H1 (cell line): ENCODE measurements around the gene NENF. TPM values are rescaled to one million over a fixed set of nuclear protein-coding genes. Genes with fewer than 3 reads are reported as not detected.

Experiments used
- CTCF ChIA-PET: fragments of 300-600 bp; sonication (Branson Sonifier 250); formaldehyde crosslinking; loops from one replicate; lab custom pipeline; 2021; ENCODE audit not compliant: partially characterized antibody; lab: Charles Lee
- POLR2A ChIA-PET: fragments of 300-600 bp; sonication (Branson Sonifier 250); formaldehyde crosslinking; loops from one replicate; lab custom pipeline; 2021; ENCODE audit warnings: inconsistent platforms; ENCODE audit not compliant: partially characterized antibody; lab: Charles Lee
- DNase-seq, 2 experiments: peaks; one replicate each; pipeline versions ENCODE4 v3.0.0 to v3.0.0-alpha.2; 2010 to 2022; ENCODE audit warnings: low spot score in 2 of 2, low read depth in 1 of 2, mixed read lengths in 1 of 2
- FAIRE-seq: peaks from 2 replicates; lab custom pipeline; 2011; peaks lifted over from hg19 to GRCh38; lab: Jason Lieb, UNC
- H2AFZ ChIP-seq: 2 replicates; pipeline ENCODE4 v1.8.1; 2012; ENCODE audit warnings: low read length, inconsistent platforms
- H2AK5ac ChIP-seq: 2 replicates; pipeline ENCODE4 v1.6.1; 2013; ENCODE audit warnings: low read depth, low read length
- H2BK120ac ChIP-seq: replicated peaks from 2 replicates; pipeline ENCODE3; 2013; ENCODE audit warnings: low read depth, low read length, inconsistent platforms
- H2BK12ac ChIP-seq: 2 replicates; pipeline ENCODE4 v1.6.1; 2013; ENCODE audit warnings: low read depth, low read length
- H2BK15ac ChIP-seq: 2 replicates; pipeline ENCODE4 v1.6.1; 2013; ENCODE audit warnings: low read length
- H2BK20ac ChIP-seq: 2 replicates; pipeline ENCODE4 v1.6.1; 2013; ENCODE audit warnings: low read length
- H2BK5ac ChIP-seq: 2 replicates; pipeline ENCODE4 v1.6.1; 2013; ENCODE audit warnings: low read depth, low read length
- H3K14ac ChIP-seq: 2 replicates; pipeline ENCODE4 v1.6.1; 2013; ENCODE audit warnings: inconsistent platforms; ENCODE audit not compliant: insufficient read length
- H3K18ac ChIP-seq: 2 replicates; pipeline ENCODE4 v1.6.1; 2013; ENCODE audit warnings: low read length; ENCODE audit errors: extremely low read depth
- H3K23ac ChIP-seq: 2 replicates; pipeline ENCODE4 v1.6.1; 2013; ENCODE audit warnings: inconsistent platforms; ENCODE audit not compliant: insufficient read length
- H3K23me2 ChIP-seq: 2 replicates; pipeline ENCODE4 v1.6.1; 2013; ENCODE audit warnings: low read depth, low read length
- H3K27ac ChIP-seq: 2 replicates; pipeline ENCODE4 v1.6.1; 2011; ENCODE audit warnings: low read depth, low read length, inconsistent platforms
- H3K27me3 ChIP-seq, 4 experiments: replicated peaks in 1 of 4; 1 replicate in 1 of 4; 2 replicates in 3 of 4; pipeline versions ENCODE4 v1.6.1 to v1.8.1; 2011 to 2013; ENCODE audit warnings: low read length in 3 of 4, mild to moderate bottlenecking in 3 of 4, inconsistent platforms in 2 of 4, mixed read lengths in 2 of 4, moderate library complexity in 1 of 4; ENCODE audit not compliant: control insufficient read depth in 3 of 4, insufficient read depth in 3 of 4; ENCODE audit errors: extremely low read depth in 1 of 4
- H3K36me3 ChIP-seq, 4 experiments: 2 replicates each; pipeline versions ENCODE4 v1.6.1 to v1.8.1; 2011 to 2013; ENCODE audit warnings: mild to moderate bottlenecking in 4 of 4, low read length in 3 of 4, moderate library complexity in 2 of 4, control low read depth in 1 of 4, inconsistent platforms in 1 of 4; ENCODE audit not compliant: insufficient read depth in 4 of 4, control insufficient read depth in 2 of 4
- H3K4ac ChIP-seq: replicated peaks from 2 replicates; pipeline ENCODE3; 2013; ENCODE audit warnings: low read length, low read depth, mixed read lengths, inconsistent platforms; ENCODE audit not compliant: insufficient read length
- H3K4me1 ChIP-seq, 4 experiments: replicated peaks in 1 of 4; 1 replicate in 1 of 4; 2 replicates in 3 of 4; pipeline versions ENCODE4 v1.6.1 to v1.8.1; 2011 to 2013; ENCODE audit warnings: low read length in 3 of 4, inconsistent platforms in 2 of 4, mixed read lengths in 1 of 4; ENCODE audit not compliant: insufficient read depth in 4 of 4, control insufficient read depth in 3 of 4
- H3K4me2 ChIP-seq, 2 experiments: 2 replicates each; pipeline versions ENCODE4 v1.6.1 to v1.8.1; 2011 to 2013; ENCODE audit warnings: low read depth in 2 of 2, low read length in 2 of 2, control low read depth in 1 of 2, inconsistent platforms in 1 of 2, mild to moderate bottlenecking in 1 of 2; ENCODE audit not compliant: insufficient read depth in 1 of 2
- H3K4me3 ChIP-seq, 4 experiments: fragments of 200-600, 300-600 bp in 1 of 4; sonication (generic), shearing (Covaris generic), sonication (Bioruptor Twin) in 1 of 4; 2 replicates each; pipeline versions ENCODE4 v1.5.1 to v1.8.1; 2011 to 2016; ENCODE audit warnings: low read length in 4 of 4, low read depth in 3 of 4, control low read depth in 2 of 4, inconsistent platforms in 2 of 4, mild to moderate bottlenecking in 2 of 4, mixed read lengths in 1 of 4, moderate library complexity in 1 of 4; ENCODE audit not compliant: insufficient read depth in 2 of 4; ENCODE audit errors: extremely low read depth in 1 of 4
- H3K56ac ChIP-seq: replicated peaks from 2 replicates; pipeline ENCODE3; 2013; ENCODE audit warnings: low read depth, mild to moderate bottlenecking, mixed read lengths, low read length, inconsistent platforms; ENCODE audit not compliant: insufficient read length
- H3K79me1 ChIP-seq: 2 replicates; pipeline ENCODE4 v1.6.1; 2013; ENCODE audit warnings: low read depth, low read length, control low read depth
- H3K79me2 ChIP-seq, 2 experiments: 2 replicates each; pipeline versions ENCODE4 v1.6.1 to v1.8.1; 2012 to 2013; ENCODE audit warnings: low read length in 2 of 2, mild to moderate bottlenecking in 2 of 2, inconsistent platforms in 1 of 2; ENCODE audit not compliant: insufficient read depth in 2 of 2, control insufficient read depth in 1 of 2
- H3K9ac ChIP-seq, 4 experiments: replicated peaks in 1 of 4; 1 replicate in 1 of 4; 2 replicates in 3 of 4; pipeline versions ENCODE4 v1.6.1 to v1.8.1; 2011 to 2013; ENCODE audit warnings: low read depth in 3 of 4, low read length in 3 of 4, control low read depth in 2 of 4, mild to moderate bottlenecking in 2 of 4, moderate library complexity in 2 of 4, inconsistent platforms in 1 of 4; ENCODE audit errors: extremely low read depth in 1 of 4
- H3K9me3 ChIP-seq, 2 experiments: 2 replicates each; pipeline versions ENCODE4 v1.6.1 to v1.8.1; 2012 to 2013; ENCODE audit warnings: mild to moderate bottlenecking in 2 of 2, moderate library complexity in 2 of 2, control low read depth in 1 of 2, inconsistent platforms in 1 of 2, low read depth in 1 of 2, low read length in 1 of 2, mixed read lengths in 1 of 2; ENCODE audit not compliant: insufficient read depth in 2 of 2
- H4K20me1 ChIP-seq, 2 experiments: replicated peaks in 1 of 2; 2 replicates each; pipeline versions ENCODE3 to v1.8.1; 2011 to 2013; ENCODE audit warnings: inconsistent platforms in 2 of 2, low read length in 2 of 2, mild to moderate bottlenecking in 1 of 2; ENCODE audit not compliant: insufficient read depth in 2 of 2, control insufficient read depth in 1 of 2
- H4K5ac ChIP-seq: 2 replicates; pipeline ENCODE4 v1.6.1; 2013; ENCODE audit warnings: low read length, low read depth, mixed read lengths, inconsistent platforms; ENCODE audit not compliant: insufficient read length
- H4K8ac ChIP-seq: 2 replicates; pipeline ENCODE4 v1.8.0; 2013; ENCODE audit warnings: mild to moderate bottlenecking, moderate library complexity, low read length, inconsistent platforms; ENCODE audit not compliant: insufficient read depth; ENCODE audit errors: extremely low read depth
- H4K91ac ChIP-seq: replicated peaks from 2 replicates; pipeline ENCODE3; 2013; ENCODE audit warnings: low read length, mixed read lengths, inconsistent platforms; ENCODE audit not compliant: insufficient read length
- ATF3 ChIP-seq: IDR thresholded peaks from 2 replicates; pipeline ENCODE4 v1.6.1; 2011; ENCODE audit warnings: low read depth, mild to moderate bottlenecking, low read length; ENCODE audit not compliant: insufficient read depth
- HDAC2 ChIP-seq, 2 experiments: fragments of 300-600 bp in 1 of 2; sonication (generic) in 1 of 2; IDR thresholded peaks; 2 replicates each; pipeline ENCODE4 v1.6.1; 2011 to 2012; ENCODE audit warnings: low read depth in 2 of 2, low read length in 2 of 2, mild to moderate bottlenecking in 2 of 2, moderate library complexity in 2 of 2, borderline replicate concordance in 1 of 2, inconsistent platforms in 1 of 2
- JUN ChIP-seq: IDR thresholded peaks from 2 replicates; pipeline ENCODE4 v1.6.1; 2011; ENCODE audit warnings: low read depth, mild to moderate bottlenecking, improper control_type of control experiment, low read length
- KDM4A ChIP-seq: IDR thresholded peaks from one replicate; pipeline ENCODE4 v1.7.1; 2012; ENCODE audit warnings: low read depth, mild to moderate bottlenecking, moderate library complexity, low read length, inconsistent platforms; ENCODE audit not compliant: severe bottlenecking
- PHF8 ChIP-seq: fragments of 200-600 bp; sonication (generic); conservative IDR thresholded peaks from 2 replicates; pipeline ENCODE4 v1.7.1; 2012; ENCODE audit warnings: low read depth, mild to moderate bottlenecking, inconsistent platforms, low read length, moderate library complexity
- SIX5 ChIP-seq: IDR thresholded peaks from 2 replicates; pipeline ENCODE4 v1.6.1; 2011; ENCODE audit warnings: mild to moderate bottlenecking, low read depth, low read length
- SP4 ChIP-seq: IDR thresholded peaks from 2 replicates; pipeline ENCODE4 v1.6.1; 2012; ENCODE audit warnings: low read length, inconsistent platforms
- SRF ChIP-seq: IDR thresholded peaks from 2 replicates; pipeline ENCODE4 v1.6.1; 2011; ENCODE audit warnings: mild to moderate bottlenecking, low read depth, low read length, moderate library complexity
- TAF7 ChIP-seq: optimal IDR thresholded peaks from 2 replicates; pipeline ENCODE3; 2011; ENCODE audit warnings: low read depth, mild to moderate bottlenecking, inconsistent platforms, low read length, moderate library complexity, borderline replicate concordance
- TEAD4 ChIP-seq: IDR thresholded peaks from 2 replicates; pipeline ENCODE4 v1.6.1; 2012; ENCODE audit warnings: low read depth, low read length, inconsistent platforms, mixed read lengths
- USF2 ChIP-seq: IDR thresholded peaks from 2 replicates; pipeline ENCODE4 v1.6.1; 2011; ENCODE audit warnings: low read length, improper control_type of control experiment
- WGBS, 2 experiments: shearing (Covaris generic) in 1 of 2; methylation state at CpG; one replicate each; pipeline versions ENCODE4 v1.1.6 to v1.1.7; 2013 to 2015; ENCODE audit warnings: low lambda C conversion rate in 2 of 2, mixed read lengths in 2 of 2, inconsistent platforms in 1 of 2, low coverage in 1 of 2, missing lambda C conversion rate in 1 of 2; ENCODE audit not compliant: insufficient replicate concordance in 2 of 2, insufficient coverage in 1 of 2, insufficient read length in 1 of 2; ENCODE audit errors: extremely low coverage in 1 of 2, missing lambda C conversion rate in 1 of 2; 5-methylcytosine and 5-hydroxymethylcytosine counted together
- polyA plus RNA-seq, 7 experiments: library from polyadenylated mRNA; depleted of rRNA in 3 of 7; stranded (reverse) in 5 of 7; unstranded in 2 of 7; fragments of >200 nt in 5 of 7; fragments of 200-250 nt in 2 of 7; gene quantifications; 1 replicate in 5 of 7; 2 replicates in 1 of 7; 4 replicates in 1 of 7; pipeline versions ENCODE4 v1.2.1 to v1.2.3, GENCODE V29; 2011 to 2013; ENCODE audit warnings: missing spikeins in 2 of 7, mixed read lengths in 2 of 7
- total RNA-seq: library from RNA; stranded (reverse); fragmentation: NEBNext Ultra II Directional; extraction: Animal tissue kit (Norgen Biotek cat#: 25700); gene quantifications from 2 replicates; pipeline ENCODE4 v1.2.1, GENCODE V29; 2021

The NENF gene
- total and polyA plus RNA-seq, 2 of the 8 experiments (the other 6 are each of a cell fraction or from before 2014, with no cell fraction given) = 27.0 to 28.0 TPM

- Histone ChIP-seq H3K23ac (no peak overlapping the region), H3K14ac (no peak overlapping the region), H3K18ac (no peak overlapping the region), H3K79me2 (no peaks in the 10 kb centered on the region), H3K4me2 (no peak overlapping the region), H2BK12ac (no peak overlapping the region), H3K4me3 (no peak overlapping the region), H3K79me1 (no peaks in the 10 kb centered on the region), H2BK15ac (no peak overlapping the region), H3K27ac (no peak overlapping the region), H2BK20ac (no peak overlapping the region), H3K4ac (no peak overlapping the region), H3K56ac (no peak overlapping the region), H2AK5ac (no peak overlapping the region), H3K23me2 (no peaks in the 10 kb centered on the region), H3K9ac (no peak overlapping the region), H4K8ac (peak overlapping the region; percentile 84; the same call in 1 of the 2 replicates), H3K36me3 (no peaks in the 10 kb centered on the region), H2BK120ac (no peak overlapping the region), H4K20me1 (no peaks in the 10 kb centered on the region), H4K5ac (no peak overlapping the region), H3K27me3 (no peaks in the 10 kb centered on the region), H3K4me1 (peaks cover 0 to 4% (median under 1%) of the 10 kb centered on the region in 4 experiments; a peak in 2 of 7 replicates), H4K91ac (no peak overlapping the region), H2AFZ (no peak overlapping the region), H2BK5ac (no peak overlapping the region), H3K9me3 (no peaks in the 10 kb centered on the region)
- CTCF ChIA-PET = interaction anchor here (0.6 to 7.7 kb wide), 15 partner anchors 9 to 553 kb away, joined by 3 to 143 read pairs (median 5); partner anchors contain the start of gene PACC1
- POLR2A ChIA-PET = interaction anchor here (1.4 kb wide), 1 partner anchor 155 kb away, joined by 5 read pairs; the partner anchor contains the start of gene ATF3
- DNase-seq = no peak
- WGBS, 2 experiments = 82% methylated on average over 12 of the region's 12 CpGs; no CpG with 5 or more reads in 1 of the 2 experiments
- FAIRE-seq = no peak
- TF ChIP-seq SP4 = no peak
- no peak for TF ChIP-seq SRF
- no peak for TF ChIP-seq USF2
- no peak for TF ChIP-seq TEAD4
- TF ChIP-seq KDM4A = no peak
- TF ChIP-seq TAF7 = no peak
- no peak for TF ChIP-seq HDAC2 (IDR thresholded peaks at IDR 0.05; ENCODE audit: borderline replicate concordance in 1 of 2, low read depth in 2 of 2, low read length in 2 of 2)
- no peak for TF ChIP-seq ATF3
- no peak for TF ChIP-seq JUN
- TF ChIP-seq SIX5 = no peak
- TF ChIP-seq PHF8 = no peak
These were observed 20.6 kb downstream of the NENF start for GRCh38 chr1:212453156-212453857.
